Neural cell (in vitro differentiated cells): ENCODE results near the gene SELENON. TPM values are rescaled to one million over a fixed set of nuclear protein-coding genes. Genes with fewer than 3 reads are reported as not detected.

Source experiments
- H2AFZ ChIP-seq: fragments of 200-600, 300-800 bp; sonication (generic), shearing (Covaris generic); 2 replicates; pipeline ENCODE4 v1.6.0; 2014; ENCODE audit warnings: low read depth, mild to moderate bottlenecking, antibody characterized with exemption, low read length, moderate library complexity
- H3F3A ChIP-seq: fragments of 200-600 bp; shearing (Covaris generic); 2 replicates; pipeline ENCODE4 v1.6.1; 2016; ENCODE audit warnings: mild to moderate bottlenecking, moderate library complexity, mixed read lengths, antibody characterized with exemption, low read length; ENCODE audit not compliant: insufficient read depth, poor library complexity, severe bottlenecking
- H3K27ac ChIP-seq: fragments of 200-600, 300-800 bp; sonication (generic), shearing (Covaris generic); 2 replicates; pipeline ENCODE4 v1.5.1; 2014; ENCODE audit warnings: mild to moderate bottlenecking, low read length, moderate library complexity
- H3K27me3 ChIP-seq: fragments of 300-800, 200-600 bp; sonication (generic), shearing (Covaris generic); 2 replicates; pipeline ENCODE4 v1.6.0; 2014; ENCODE audit warnings: mild to moderate bottlenecking, low read depth, low read length, moderate library complexity; ENCODE audit not compliant: insufficient read depth
- H3K36me3 ChIP-seq: fragments of 300-800, 200-600 bp; sonication (generic), shearing (Covaris generic); 2 replicates; pipeline ENCODE4 v1.5.1; 2014; ENCODE audit warnings: mild to moderate bottlenecking, antibody characterized with exemption, low read length, moderate library complexity; ENCODE audit not compliant: insufficient read depth
- H3K4me2 ChIP-seq: fragments of 300-800, 200-600 bp; sonication (generic), shearing (Covaris generic); 2 replicates; pipeline ENCODE4 v1.6.0; 2014; ENCODE audit warnings: mild to moderate bottlenecking, low read length
- H3K4me3 ChIP-seq: fragments of 300-800, 200-600 bp; sonication (generic), shearing (Covaris generic); 2 replicates; pipeline ENCODE4 v1.5.1; 2014; ENCODE audit warnings: mild to moderate bottlenecking, low read length, moderate library complexity
- H3K79me2 ChIP-seq: fragments of 200-600 bp; shearing (Covaris generic); replicated peaks from 2 replicates; pipeline ENCODE4 v1.6.0; 2014; ENCODE audit warnings: mild to moderate bottlenecking, low read length, moderate library complexity; ENCODE audit not compliant: insufficient read depth
- H3K9ac ChIP-seq: fragments of 300-800, 200-600 bp; sonication (generic), shearing (Covaris generic); 2 replicates; pipeline ENCODE4 v1.6.1; 2016; ENCODE audit warnings: mild to moderate bottlenecking, low read length, mixed read lengths
- H3K9me2 ChIP-seq: fragments of 200-600 bp; shearing (Covaris generic); 2 replicates; pipeline ENCODE4 v1.6.1; 2016; ENCODE audit warnings: mild to moderate bottlenecking, low read length, mixed read lengths; ENCODE audit not compliant: insufficient read depth
- H3K9me3 ChIP-seq: fragments of 200-600, 300-800 bp; sonication (generic), shearing (Covaris generic); 2 replicates; pipeline ENCODE4 v1.6.1; 2016; ENCODE audit warnings: mild to moderate bottlenecking, mixed run types, low read length, moderate library complexity, mixed read lengths
- H4K20me1 ChIP-seq: fragments of 200-600 bp; shearing (Covaris generic); 2 replicates; pipeline ENCODE4 v1.6.1; 2016; ENCODE audit warnings: mild to moderate bottlenecking, mixed run types; ENCODE audit not compliant: insufficient read depth
- CTCF ChIP-seq: fragments of 450-650 bp; IDR thresholded peaks from 2 replicates; pipeline ENCODE4 v1.5.1; 2014; ENCODE audit warnings: antibody characterized with exemption, mild to moderate bottlenecking, moderate library complexity; ENCODE audit not compliant: poor library complexity, severe bottlenecking
- EP300 ChIP-seq: fragments of 450-650 bp; conservative IDR thresholded peaks from 2 replicates; pipeline ENCODE4 v1.6.1; 2014; ENCODE audit warnings: antibody characterized with exemption, mild to moderate bottlenecking, moderate library complexity; ENCODE audit not compliant: poor library complexity, severe bottlenecking
- EZH2 ChIP-seq: fragments of 200-600, 300-800 bp; shearing (Covaris generic), sonication (generic); IDR thresholded peaks from 2 replicates; pipeline ENCODE4 v1.6.1; 2014; ENCODE audit warnings: antibody characterized with exemption, low read length, borderline replicate concordance, mild to moderate bottlenecking; ENCODE audit not compliant: insufficient read depth, poor library complexity, severe bottlenecking
- MXI1 ChIP-seq: fragments of 450-650 bp; conservative IDR thresholded peaks from 2 replicates; pipeline ENCODE4 v1.6.1; 2014; ENCODE audit warnings: antibody characterized with exemption, mild to moderate bottlenecking; ENCODE audit not compliant: poor library complexity, severe bottlenecking
- POLR2AphosphoS5 ChIP-seq: IDR thresholded peaks from 2 replicates; pipeline ENCODE4 v1.6.1; 2012
- RAD21 ChIP-seq: fragments of 450-650 bp; conservative IDR thresholded peaks from 2 replicates; pipeline ENCODE4 v1.6.1; 2014; ENCODE audit warnings: antibody characterized with exemption, mild to moderate bottlenecking, moderate library complexity
- SMC3 ChIP-seq: fragments of 450-650 bp; conservative IDR thresholded peaks from 2 replicates; pipeline ENCODE4 v1.6.1; 2014; ENCODE audit warnings: antibody characterized with exemption, mild to moderate bottlenecking, moderate library complexity; ENCODE audit not compliant: poor library complexity
- TAF1 ChIP-seq: IDR thresholded peaks from 2 replicates; pipeline ENCODE4 v1.6.1; 2012; ENCODE audit warnings: low read depth
- polyA plus RNA-seq: library from polyadenylated mRNA; depleted of rRNA; stranded (reverse); fragments of >200 nt; gene quantifications from 2 replicates; pipeline ENCODE4 v1.2.3, GENCODE V29; 2014
- TF ChIP-seq, protein P1 (sequence below): IDR thresholded peaks from 2 replicates; pipeline ENCODE4 v1.6.1; 2012; ENCODE audit warnings: borderline replicate concordance

SELENON gene
- polyA plus RNA-seq, 1 donor from 2014 or later = 6.5 TPM

GRCh38 chr1:25765923-25766589, 33.9 kb upstream of the SELENON start:
- Histone ChIP-seq H3K27ac (no peak overlapping the region), H3K4me3 (no peak overlapping the region), H3K9ac (no peak overlapping the region), H2AFZ (no peak overlapping the region), H3K27me3 (no peaks in the 10 kb centered on the region), H3K9me3 (no peaks in the 10 kb centered on the region), H3K36me3 (no peaks in the 10 kb centered on the region), H3K79me2 (no peaks in the 10 kb centered on the region), H3K4me2 (no peak overlapping the region), H3F3A (no peaks in the 10 kb centered on the region), H3K9me2 (no peaks in the 10 kb centered on the region), H4K20me1 (no peaks in the 10 kb centered on the region)
- TF ChIP-seq MXI1 = no peak
- TF ChIP-seq CTCF = no peak
- TF ChIP-seq, protein P1, sequence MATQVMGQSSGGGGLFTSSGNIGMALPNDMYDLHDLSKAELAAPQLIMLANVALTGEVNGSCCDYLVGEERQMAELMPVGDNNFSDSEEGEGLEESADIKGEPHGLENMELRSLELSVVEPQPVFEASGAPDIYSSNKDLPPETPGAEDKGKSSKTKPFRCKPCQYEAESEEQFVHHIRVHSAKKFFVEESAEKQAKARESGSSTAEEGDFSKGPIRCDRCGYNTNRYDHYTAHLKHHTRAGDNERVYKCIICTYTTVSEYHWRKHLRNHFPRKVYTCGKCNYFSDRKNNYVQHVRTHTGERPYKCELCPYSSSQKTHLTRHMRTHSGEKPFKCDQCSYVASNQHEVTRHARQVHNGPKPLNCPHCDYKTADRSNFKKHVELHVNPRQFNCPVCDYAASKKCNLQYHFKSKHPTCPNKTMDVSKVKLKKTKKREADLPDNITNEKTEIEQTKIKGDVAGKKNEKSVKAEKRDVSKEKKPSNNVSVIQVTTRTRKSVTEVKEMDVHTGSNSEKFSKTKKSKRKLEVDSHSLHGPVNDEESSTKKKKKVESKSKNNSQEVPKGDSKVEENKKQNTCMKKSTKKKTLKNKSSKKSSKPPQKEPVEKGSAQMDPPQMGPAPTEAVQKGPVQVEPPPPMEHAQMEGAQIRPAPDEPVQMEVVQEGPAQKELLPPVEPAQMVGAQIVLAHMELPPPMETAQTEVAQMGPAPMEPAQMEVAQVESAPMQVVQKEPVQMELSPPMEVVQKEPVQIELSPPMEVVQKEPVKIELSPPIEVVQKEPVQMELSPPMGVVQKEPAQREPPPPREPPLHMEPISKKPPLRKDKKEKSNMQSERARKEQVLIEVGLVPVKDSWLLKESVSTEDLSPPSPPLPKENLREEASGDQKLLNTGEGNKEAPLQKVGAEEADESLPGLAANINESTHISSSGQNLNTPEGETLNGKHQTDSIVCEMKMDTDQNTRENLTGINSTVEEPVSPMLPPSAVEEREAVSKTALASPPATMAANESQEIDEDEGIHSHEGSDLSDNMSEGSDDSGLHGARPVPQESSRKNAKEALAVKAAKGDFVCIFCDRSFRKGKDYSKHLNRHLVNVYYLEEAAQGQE = no peak
- TF ChIP-seq EZH2 = no peak
- TF ChIP-seq EP300 = no peak
- TF ChIP-seq SMC3 = no peak
- TF ChIP-seq POLR2AphosphoS5 = no peak
- no peak for TF ChIP-seq RAD21
- TF ChIP-seq TAF1 = no peak

DNA sequence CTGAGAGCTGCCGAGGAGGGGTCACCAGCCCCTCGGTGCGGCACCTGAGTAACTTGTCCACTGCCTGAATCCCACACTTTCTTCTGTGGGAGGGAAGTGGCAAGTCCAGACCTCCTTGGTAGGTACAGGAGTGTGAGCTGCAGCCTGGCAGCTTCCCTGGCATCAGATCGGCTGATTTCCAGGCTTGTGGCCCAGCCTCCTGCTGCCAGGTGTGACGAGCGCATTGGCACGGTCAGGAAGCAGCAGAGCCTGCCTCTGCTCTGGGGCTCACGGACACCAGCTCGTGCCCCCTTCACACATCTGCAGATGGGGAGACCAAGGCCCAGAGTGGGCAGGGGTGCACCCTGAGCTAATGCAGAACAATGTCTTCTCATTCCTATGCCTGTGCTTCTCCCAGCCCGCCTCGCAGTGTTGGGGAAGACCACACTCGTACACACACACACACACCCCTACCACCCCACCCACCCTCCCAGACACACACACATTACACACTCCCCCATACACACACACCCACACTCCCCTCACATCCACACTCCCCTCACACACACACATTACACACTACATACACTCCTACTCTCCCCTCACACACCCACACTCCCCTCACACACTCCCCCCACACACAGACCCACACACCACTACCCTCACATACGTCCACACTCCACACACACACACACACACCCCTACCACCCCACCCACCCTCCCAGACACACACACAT, 33.1 kb upstream of the SELENON start:
- no peaks in the 10 kb centered on the region for H4K20me1 ChIP-seq
- H3K9me2 ChIP-seq = no peaks in the 10 kb centered on the region
- TF ChIP-seq MXI1 (no peak), EP300 (no peak), EZH2 (no peak), POLR2AphosphoS5 (no peak), RAD21 (no peak), CTCF (no peak)
- TF ChIP-seq, protein P1 = no peak
- H3F3A ChIP-seq = no peaks in the 10 kb centered on the region
- H3K9ac ChIP-seq = no peak overlapping the region
- no peak overlapping the region for H3K4me2 ChIP-seq
- no peaks in the 10 kb centered on the region for H3K9me3 ChIP-seq
- no peak overlapping the region for H2AFZ ChIP-seq
- no peaks in the 10 kb centered on the region for H3K36me3 ChIP-seq
- no peaks in the 10 kb centered on the region for H3K79me2 ChIP-seq
- no peak overlapping the region for H3K4me3 ChIP-seq
- H3K27ac ChIP-seq = no peak overlapping the region
- H3K27me3 ChIP-seq = no peaks in the 10 kb centered on the region
